H1 (cell line): Measurements from ENCODE around the gene ZNF211. TPM values are rescaled to one million over a fixed set of nuclear protein-coding genes. Genes with fewer than 3 reads are reported as not detected.

Experiments
- CTCF ChIA-PET: fragments of 300-600 bp; sonication (Branson Sonifier 250); formaldehyde crosslinking; loops from one replicate; lab custom pipeline; 2021; ENCODE audit not compliant: partially characterized antibody; lab: Charles Lee
- POLR2A ChIA-PET: fragments of 300-600 bp; sonication (Branson Sonifier 250); formaldehyde crosslinking; loops from one replicate; lab custom pipeline; 2021; ENCODE audit warnings: inconsistent platforms; ENCODE audit not compliant: partially characterized antibody; lab: Charles Lee
- DNase-seq, 2 experiments: peaks; one replicate each; pipeline versions ENCODE4 v3.0.0 to v3.0.0-alpha.2; 2010 to 2022; ENCODE audit warnings: low spot score in 2 of 2, low read depth in 1 of 2, mixed read lengths in 1 of 2
- FAIRE-seq: peaks from 2 replicates; lab custom pipeline; 2011; peaks lifted over from hg19 to GRCh38; lab: Jason Lieb, UNC
- H2AFZ ChIP-seq: 2 replicates; pipeline ENCODE4 v1.8.1; 2012; ENCODE audit warnings: low read length, inconsistent platforms
- H2AK5ac ChIP-seq: 2 replicates; pipeline ENCODE4 v1.6.1; 2013; ENCODE audit warnings: low read depth, low read length
- H2BK120ac ChIP-seq: replicated peaks from 2 replicates; pipeline ENCODE3; 2013; ENCODE audit warnings: low read depth, low read length, inconsistent platforms
- H2BK12ac ChIP-seq: 2 replicates; pipeline ENCODE4 v1.6.1; 2013; ENCODE audit warnings: low read depth, low read length
- H2BK15ac ChIP-seq: 2 replicates; pipeline ENCODE4 v1.6.1; 2013; ENCODE audit warnings: low read length
- H2BK20ac ChIP-seq: 2 replicates; pipeline ENCODE4 v1.6.1; 2013; ENCODE audit warnings: low read length
- H2BK5ac ChIP-seq: 2 replicates; pipeline ENCODE4 v1.6.1; 2013; ENCODE audit warnings: low read depth, low read length
- H3K14ac ChIP-seq: 2 replicates; pipeline ENCODE4 v1.6.1; 2013; ENCODE audit warnings: inconsistent platforms; ENCODE audit not compliant: insufficient read length
- H3K18ac ChIP-seq: 2 replicates; pipeline ENCODE4 v1.6.1; 2013; ENCODE audit warnings: low read length; ENCODE audit errors: extremely low read depth
- H3K23ac ChIP-seq: 2 replicates; pipeline ENCODE4 v1.6.1; 2013; ENCODE audit warnings: inconsistent platforms; ENCODE audit not compliant: insufficient read length
- H3K23me2 ChIP-seq: 2 replicates; pipeline ENCODE4 v1.6.1; 2013; ENCODE audit warnings: low read depth, low read length
- H3K27ac ChIP-seq: 2 replicates; pipeline ENCODE4 v1.6.1; 2011; ENCODE audit warnings: low read depth, low read length, inconsistent platforms
- H3K27me3 ChIP-seq, 4 experiments: replicated peaks in 1 of 4; 1 replicate in 1 of 4; 2 replicates in 3 of 4; pipeline versions ENCODE4 v1.6.1 to v1.8.1; 2011 to 2013; ENCODE audit warnings: low read length in 3 of 4, mild to moderate bottlenecking in 3 of 4, inconsistent platforms in 2 of 4, mixed read lengths in 2 of 4, moderate library complexity in 1 of 4; ENCODE audit not compliant: control insufficient read depth in 3 of 4, insufficient read depth in 3 of 4; ENCODE audit errors: extremely low read depth in 1 of 4
- H3K36me3 ChIP-seq, 4 experiments: 2 replicates each; pipeline versions ENCODE4 v1.6.1 to v1.8.1; 2011 to 2013; ENCODE audit warnings: mild to moderate bottlenecking in 4 of 4, low read length in 3 of 4, moderate library complexity in 2 of 4, control low read depth in 1 of 4, inconsistent platforms in 1 of 4; ENCODE audit not compliant: insufficient read depth in 4 of 4, control insufficient read depth in 2 of 4
- H3K4ac ChIP-seq: replicated peaks from 2 replicates; pipeline ENCODE3; 2013; ENCODE audit warnings: low read length, low read depth, mixed read lengths, inconsistent platforms; ENCODE audit not compliant: insufficient read length
- H3K4me1 ChIP-seq, 4 experiments: replicated peaks in 1 of 4; 1 replicate in 1 of 4; 2 replicates in 3 of 4; pipeline versions ENCODE4 v1.6.1 to v1.8.1; 2011 to 2013; ENCODE audit warnings: low read length in 3 of 4, inconsistent platforms in 2 of 4, mixed read lengths in 1 of 4; ENCODE audit not compliant: insufficient read depth in 4 of 4, control insufficient read depth in 3 of 4
- H3K4me2 ChIP-seq, 2 experiments: 2 replicates each; pipeline versions ENCODE4 v1.6.1 to v1.8.1; 2011 to 2013; ENCODE audit warnings: low read depth in 2 of 2, low read length in 2 of 2, control low read depth in 1 of 2, inconsistent platforms in 1 of 2, mild to moderate bottlenecking in 1 of 2; ENCODE audit not compliant: insufficient read depth in 1 of 2
- H3K4me3 ChIP-seq, 4 experiments: fragments of 200-600, 300-600 bp in 1 of 4; sonication (generic), shearing (Covaris generic), sonication (Bioruptor Twin) in 1 of 4; 2 replicates each; pipeline versions ENCODE4 v1.5.1 to v1.8.1; 2011 to 2016; ENCODE audit warnings: low read length in 4 of 4, low read depth in 3 of 4, control low read depth in 2 of 4, inconsistent platforms in 2 of 4, mild to moderate bottlenecking in 2 of 4, mixed read lengths in 1 of 4, moderate library complexity in 1 of 4; ENCODE audit not compliant: insufficient read depth in 2 of 4; ENCODE audit errors: extremely low read depth in 1 of 4
- H3K56ac ChIP-seq: replicated peaks from 2 replicates; pipeline ENCODE3; 2013; ENCODE audit warnings: low read depth, mild to moderate bottlenecking, mixed read lengths, low read length, inconsistent platforms; ENCODE audit not compliant: insufficient read length
- H3K79me1 ChIP-seq: 2 replicates; pipeline ENCODE4 v1.6.1; 2013; ENCODE audit warnings: low read depth, low read length, control low read depth
- H3K79me2 ChIP-seq, 2 experiments: 2 replicates each; pipeline versions ENCODE4 v1.6.1 to v1.8.1; 2012 to 2013; ENCODE audit warnings: low read length in 2 of 2, mild to moderate bottlenecking in 2 of 2, inconsistent platforms in 1 of 2; ENCODE audit not compliant: insufficient read depth in 2 of 2, control insufficient read depth in 1 of 2
- H3K9ac ChIP-seq, 4 experiments: replicated peaks in 1 of 4; 1 replicate in 1 of 4; 2 replicates in 3 of 4; pipeline versions ENCODE4 v1.6.1 to v1.8.1; 2011 to 2013; ENCODE audit warnings: low read depth in 3 of 4, low read length in 3 of 4, control low read depth in 2 of 4, mild to moderate bottlenecking in 2 of 4, moderate library complexity in 2 of 4, inconsistent platforms in 1 of 4; ENCODE audit errors: extremely low read depth in 1 of 4
- H3K9me3 ChIP-seq, 2 experiments: 2 replicates each; pipeline versions ENCODE4 v1.6.1 to v1.8.1; 2012 to 2013; ENCODE audit warnings: mild to moderate bottlenecking in 2 of 2, moderate library complexity in 2 of 2, control low read depth in 1 of 2, inconsistent platforms in 1 of 2, low read depth in 1 of 2, low read length in 1 of 2, mixed read lengths in 1 of 2; ENCODE audit not compliant: insufficient read depth in 2 of 2
- H4K20me1 ChIP-seq, 2 experiments: replicated peaks in 1 of 2; 2 replicates each; pipeline versions ENCODE3 to v1.8.1; 2011 to 2013; ENCODE audit warnings: inconsistent platforms in 2 of 2, low read length in 2 of 2, mild to moderate bottlenecking in 1 of 2; ENCODE audit not compliant: insufficient read depth in 2 of 2, control insufficient read depth in 1 of 2
- H4K5ac ChIP-seq: 2 replicates; pipeline ENCODE4 v1.6.1; 2013; ENCODE audit warnings: low read length, low read depth, mixed read lengths, inconsistent platforms; ENCODE audit not compliant: insufficient read length
- H4K8ac ChIP-seq: 2 replicates; pipeline ENCODE4 v1.8.0; 2013; ENCODE audit warnings: mild to moderate bottlenecking, moderate library complexity, low read length, inconsistent platforms; ENCODE audit not compliant: insufficient read depth; ENCODE audit errors: extremely low read depth
- H4K91ac ChIP-seq: replicated peaks from 2 replicates; pipeline ENCODE3; 2013; ENCODE audit warnings: low read length, mixed read lengths, inconsistent platforms; ENCODE audit not compliant: insufficient read length
- ASH2L ChIP-seq: fragments of 200-600, 300-600 bp; sonication (generic); IDR thresholded peaks from one replicate; pipeline ENCODE4 v1.7.1; 2017; ENCODE audit warnings: low read length
- CREB1 ChIP-seq: IDR thresholded peaks from 2 replicates; pipeline ENCODE4 v1.6.1; 2012; ENCODE audit warnings: inconsistent platforms
- NRF1 ChIP-seq: IDR thresholded peaks from 2 replicates; pipeline ENCODE4 v1.6.1; 2011; ENCODE audit warnings: mild to moderate bottlenecking, low read depth, low read length, improper control_type of control experiment
- PHF8 ChIP-seq: fragments of 200-600 bp; sonication (generic); conservative IDR thresholded peaks from 2 replicates; pipeline ENCODE4 v1.7.1; 2012; ENCODE audit warnings: low read depth, mild to moderate bottlenecking, inconsistent platforms, low read length, moderate library complexity
- SP4 ChIP-seq: IDR thresholded peaks from 2 replicates; pipeline ENCODE4 v1.6.1; 2012; ENCODE audit warnings: low read length, inconsistent platforms
- TCF12 ChIP-seq: IDR thresholded peaks from 2 replicates; pipeline ENCODE4 v1.6.1; 2011; ENCODE audit warnings: low read depth, mild to moderate bottlenecking, low read length
- USF2 ChIP-seq: IDR thresholded peaks from 2 replicates; pipeline ENCODE4 v1.6.1; 2011; ENCODE audit warnings: low read length, improper control_type of control experiment
- WGBS, 2 experiments: shearing (Covaris generic) in 1 of 2; methylation state at CpG; one replicate each; pipeline versions ENCODE4 v1.1.6 to v1.1.7; 2013 to 2015; ENCODE audit warnings: low lambda C conversion rate in 2 of 2, mixed read lengths in 2 of 2, inconsistent platforms in 1 of 2, low coverage in 1 of 2, missing lambda C conversion rate in 1 of 2; ENCODE audit not compliant: insufficient replicate concordance in 2 of 2, insufficient coverage in 1 of 2, insufficient read length in 1 of 2; ENCODE audit errors: extremely low coverage in 1 of 2, missing lambda C conversion rate in 1 of 2; 5-methylcytosine and 5-hydroxymethylcytosine counted together
- polyA plus RNA-seq, 7 experiments: library from polyadenylated mRNA; depleted of rRNA in 3 of 7; stranded (reverse) in 5 of 7; unstranded in 2 of 7; fragments of >200 nt in 5 of 7; fragments of 200-250 nt in 2 of 7; gene quantifications; 1 replicate in 5 of 7; 2 replicates in 1 of 7; 4 replicates in 1 of 7; pipeline versions ENCODE4 v1.2.1 to v1.2.3, GENCODE V29; 2011 to 2013; ENCODE audit warnings: missing spikeins in 2 of 7, mixed read lengths in 2 of 7
- total RNA-seq: library from RNA; stranded (reverse); fragmentation: NEBNext Ultra II Directional; extraction: Animal tissue kit (Norgen Biotek cat#: 25700); gene quantifications from 2 replicates; pipeline ENCODE4 v1.2.1, GENCODE V29; 2021

Gene ZNF211
- total and polyA plus RNA-seq, 2 of the 8 experiments (the other 6 are each of a cell fraction or from before 2014, with no cell fraction given), result 7.5 to 15.7 TPM

DNA sequence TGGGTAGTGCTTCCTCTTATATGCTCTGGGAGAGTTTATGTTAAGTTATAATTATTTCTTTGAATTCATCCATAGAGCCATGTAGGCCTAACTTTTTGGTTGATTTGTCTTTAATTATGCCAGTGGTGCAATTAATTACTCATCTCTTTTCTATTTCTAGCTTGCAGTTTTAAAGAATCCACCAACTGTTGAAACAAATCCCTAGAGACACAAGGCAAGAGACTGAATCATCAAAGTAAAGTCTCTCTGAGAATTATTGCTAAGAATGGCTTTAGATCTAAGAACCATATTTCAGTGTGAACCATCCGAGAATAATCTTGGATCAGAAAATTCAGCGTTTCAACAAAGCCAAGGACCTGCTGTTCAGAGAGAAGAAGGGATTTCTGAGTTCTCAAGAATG lies 42.9 kb downstream of the ZNF211 start:
- H3K79me1 ChIP-seq, result no peaks in the 10 kb centered on the region
- no peak overlapping the region for H2AFZ ChIP-seq
- H2AK5ac ChIP-seq, result no peak overlapping the region
- no peaks in the 10 kb centered on the region for H4K20me1 ChIP-seq
- no peak overlapping the region for H2BK120ac ChIP-seq
- TF ChIP-seq PHF8, result no peak
- TF ChIP-seq ASH2L, result no peak
- no peak for TF ChIP-seq TCF12
- no peak for TF ChIP-seq CREB1
- TF ChIP-seq SP4, result no peak
- TF ChIP-seq USF2, result no peak
- TF ChIP-seq NRF1, result no peak
- H3K23me2 ChIP-seq, result no peaks in the 10 kb centered on the region
- H2BK15ac ChIP-seq, result no peak overlapping the region
- H3K27ac ChIP-seq, result no peak overlapping the region
- ChIA-PET CTCF (no interaction called here), POLR2A (no interaction called here)
- no peak overlapping the region for H4K91ac ChIP-seq
- H3K14ac ChIP-seq, result no peak overlapping the region
- H3K4me3 ChIP-seq, result no peak overlapping the region
- H3K36me3 ChIP-seq, result no peaks in the 10 kb centered on the region
- no peak overlapping the region for H3K9ac ChIP-seq
- H3K23ac ChIP-seq, result no peak overlapping the region
- no peak overlapping the region for H3K4ac ChIP-seq
- H3K79me2 ChIP-seq, result no peaks in the 10 kb centered on the region
- H4K5ac ChIP-seq, result no peak overlapping the region
- H3K4me1 ChIP-seq, result no peaks in the 10 kb centered on the region
- no peak overlapping the region for H3K56ac ChIP-seq
- no peak overlapping the region for H4K8ac ChIP-seq
- no peak overlapping the region for H3K18ac ChIP-seq
- peaks cover 0 to 13% (median 0%) of the 10 kb centered on the region in 4 experiments; a peak in 4 of 7 replicates for H3K27me3 ChIP-seq
- H3K4me2 ChIP-seq, result no peak overlapping the region
- DNase-seq (no peak), FAIRE-seq (no peak)
- H2BK5ac ChIP-seq, result no peak overlapping the region
- no peaks in the 10 kb centered on the region for H3K9me3 ChIP-seq
- H2BK20ac ChIP-seq, result no peak overlapping the region
- H2BK12ac ChIP-seq, result no peak overlapping the region
- 83% methylated on average over 2 of the region's 2 CpGs; no CpG with 5 or more reads in 1 of the 2 experiments for WGBS, 2 experiments
